ENCODE data around the gene ZNF391.

Gene ZNF391

GRCh38 chr6:27426045-27426620, 37.6 kb downstream of the ZNF391 start:
- TF ChIP-seq CTCF (IDR thresholded peaks at IDR 0.05; ENCODE audit: low read depth, low read length): no peak
- no peak for DNase-seq (ENCODE audit: extremely low read depth, low read depth)

- no peak for DNase-seq (ENCODE audit: extremely low read depth, low read depth)
- no peak for TF ChIP-seq CTCF (IDR thresholded peaks at IDR 0.05; ENCODE audit: low read depth, low read length)
Measured at GRCh38 chr6:27428502-27428901, 39.9 kb downstream of the ZNF391 start.

GRCh38 chr6:27428966-27429365, 40.4 kb downstream of the ZNF391 start:
- DNase-seq (ENCODE audit: extremely low read depth, low read depth): no peak

GRCh38 chr6:27433714-27434113, 45.2 kb downstream of the ZNF391 start:
- no peak for TF ChIP-seq CTCF (IDR thresholded peaks at IDR 0.05; ENCODE audit: low read depth, low read length)

More at GRCh38 chr6:27428966-27429365, 40.4 kb downstream of the ZNF391 start:
- TF ChIP-seq CTCF (IDR thresholded peaks at IDR 0.05; ENCODE audit: low read depth, low read length): no peak

GRCh38 chr6:27439371-27439770, 50.8 kb downstream of the ZNF391 start:
- TF ChIP-seq CTCF (IDR thresholded peaks at IDR 0.05; ENCODE audit: low read depth, low read length): no peak
- DNase-seq (ENCODE audit: extremely low read depth, low read depth): no peak

More at GRCh38 chr6:27433714-27434113, 45.2 kb downstream of the ZNF391 start:
- DNase-seq (ENCODE audit: extremely low read depth, low read depth): no peak

GRCh38 chr6:27441001-27441400, 52.4 kb downstream of the ZNF391 start:
- no peak for DNase-seq (ENCODE audit: extremely low read depth, low read depth)
- no peak for TF ChIP-seq CTCF (IDR thresholded peaks at IDR 0.05; ENCODE audit: low read depth, low read length)

- no peak for TF ChIP-seq CTCF (IDR thresholded peaks at IDR 0.05; ENCODE audit: low read depth, low read length)
- DNase-seq (ENCODE audit: extremely low read depth, low read depth): no peak
Measured at GRCh38 chr6:27442932-27443331, 54.4 kb downstream of the ZNF391 start.

All from AG09319 (cell line).